OCI-LY1 (cell line): ENCODE measurements around the gene CGB7.

Source experiments
- H2AFZ ChIP-seq: fragments of 200-600 bp; sonication (generic), shearing (Covaris generic); 2 replicates; pipeline ENCODE4 v1.6.0; 2014; ENCODE audit warnings: antibody characterized with exemption, mild to moderate bottlenecking, low read length
- H3F3A ChIP-seq: fragments of 200-600 bp; sonication (generic), shearing (Covaris generic); 2 replicates; pipeline ENCODE4 v1.6.0; 2014; ENCODE audit warnings: mild to moderate bottlenecking, antibody characterized with exemption, low read length, moderate library complexity; ENCODE audit not compliant: insufficient read depth
- H3K27ac ChIP-seq: fragments of 200-600 bp; sonication (generic); 2 replicates; pipeline ENCODE4 v1.5.1; 2014; ENCODE audit warnings: low read length, mixed run types, mild to moderate bottlenecking, low read depth; ENCODE audit not compliant: poor library complexity, severe bottlenecking
- H3K27me3 ChIP-seq: fragments of 200-600 bp; sonication (generic); 2 replicates; pipeline ENCODE4 v1.6.0; 2014; ENCODE audit warnings: antibody characterized with exemption, mild to moderate bottlenecking, low read length, moderate library complexity; ENCODE audit not compliant: insufficient read depth
- H3K36me3 ChIP-seq: fragments of 200-600 bp; sonication (generic); 2 replicates; pipeline ENCODE4 v1.6.1; 2014; ENCODE audit warnings: mild to moderate bottlenecking, antibody characterized with exemption, low read length, moderate library complexity, mixed read lengths; ENCODE audit not compliant: insufficient read depth
- H3K4me1 ChIP-seq: fragments of 200-600 bp; sonication (generic); 2 replicates; pipeline ENCODE4 v1.5.1; 2014; ENCODE audit warnings: mild to moderate bottlenecking, low read length, moderate library complexity; ENCODE audit not compliant: insufficient read depth, severe bottlenecking
- H3K4me2 ChIP-seq: fragments of 200-600 bp; sonication (generic), shearing (Covaris generic); 2 replicates; pipeline ENCODE4 v1.6.1; 2014; ENCODE audit warnings: low read length
- H3K4me3 ChIP-seq: fragments of 200-600 bp; sonication (generic); 2 replicates; pipeline ENCODE4 v1.5.1; 2014; ENCODE audit warnings: low read length, low read depth, mild to moderate bottlenecking, mixed read lengths; ENCODE audit not compliant: poor library complexity, severe bottlenecking
- H3K79me2 ChIP-seq: fragments of 200-600 bp; shearing (Covaris generic); 2 replicates; pipeline ENCODE4 v1.6.1; 2016; ENCODE audit warnings: mixed run types, low read length, mixed read lengths; ENCODE audit not compliant: insufficient read depth
- H3K9ac ChIP-seq: fragments of 200-600 bp; sonication (generic), shearing (Covaris generic); 2 replicates; pipeline ENCODE4 v1.6.1; 2014; ENCODE audit warnings: mild to moderate bottlenecking, low read length, mixed read lengths
- H3K9me2 ChIP-seq: fragments of 200-600 bp; sonication (generic), shearing (Covaris generic); 2 replicates; pipeline ENCODE4 v1.6.1; 2014; ENCODE audit warnings: low read depth, mild to moderate bottlenecking, low read length, mixed read lengths
- H3K9me3 ChIP-seq: fragments of 200-600 bp; shearing (Covaris generic); 2 replicates; pipeline ENCODE4 v1.6.1; 2014; ENCODE audit warnings: low read length, mixed read lengths
- H4K20me1 ChIP-seq: fragments of 200-600 bp; sonication (generic), shearing (Covaris generic); 2 replicates; pipeline ENCODE4 v1.6.0; 2016; ENCODE audit warnings: mild to moderate bottlenecking, low read length; ENCODE audit not compliant: insufficient read depth
- CTCF ChIP-seq: fragments of 200-600 bp; sonication (generic), shearing (Covaris generic); IDR thresholded peaks from 2 replicates; pipeline ENCODE4 v1.5.1; 2017; ENCODE audit warnings: mild to moderate bottlenecking, antibody characterized with exemption, low read length, moderate library complexity, mixed read lengths
- EZH2 ChIP-seq: fragments of 200-600 bp; sonication (generic), shearing (Covaris generic); IDR thresholded peaks from 2 replicates; pipeline ENCODE4 v1.8.0; 2017; ENCODE audit warnings: borderline replicate concordance, mixed run types, mild to moderate bottlenecking, antibody characterized with exemption, low read length, moderate library complexity, mixed read lengths

Gene CGB7

GRCh38 chr19:49069026-49069425, 11.5 kb upstream of the CGB7 start:
- no peaks in the 10 kb centered on the region for H3K36me3 ChIP-seq
- no peak for TF ChIP-seq EZH2
- no peak for TF ChIP-seq CTCF
- H3K4me2 ChIP-seq = no peak overlapping the region
- H3K4me3 ChIP-seq = no peak overlapping the region
- no peaks in the 10 kb centered on the region for H3K9me3 ChIP-seq
- no peaks in the 10 kb centered on the region for H4K20me1 ChIP-seq
- no peaks in the 10 kb centered on the region for H3K4me1 ChIP-seq
- H3K9ac ChIP-seq = no peak overlapping the region
- H3K79me2 ChIP-seq = no peaks in the 10 kb centered on the region
- peaks cover 14% of the 10 kb centered on the region for H3K27me3 ChIP-seq
- H3K27ac ChIP-seq = no peak overlapping the region
- H3K9me2 ChIP-seq = no peaks in the 10 kb centered on the region
- no peaks in the 10 kb centered on the region for H3F3A ChIP-seq
- H2AFZ ChIP-seq = no peak overlapping the region

- Histone ChIP-seq H3K36me3 (no peaks in the 10 kb centered on the region), H3K27ac (no peak overlapping the region), H3K4me3 (no peak overlapping the region), H3K79me2 (no peaks in the 10 kb centered on the region), H4K20me1 (no peaks in the 10 kb centered on the region), H3K9ac (no peak overlapping the region), H3F3A (no peaks in the 10 kb centered on the region), H3K4me2 (no peak overlapping the region), H3K4me1 (no peaks in the 10 kb centered on the region), H2AFZ (no peak overlapping the region), H3K9me3 (no peaks in the 10 kb centered on the region), H3K9me2 (no peaks in the 10 kb centered on the region), H3K27me3 (peaks cover 14% of the 10 kb centered on the region)
- no peak for TF ChIP-seq CTCF
- TF ChIP-seq EZH2 = no peak
These were observed 10.0 kb upstream of the CGB7 start for GRCh38 chr19:49067554-49067953.

GRCh38 chr19:49065905-49066512, 8.5 kb upstream of the CGB7 start:
- Histone ChIP-seq H3F3A (no peaks in the 10 kb centered on the region), H3K36me3 (no peaks in the 10 kb centered on the region), H3K4me1 (no peaks in the 10 kb centered on the region), H3K4me3 (no peak overlapping the region), H3K27me3 (peaks cover 14% of the 10 kb centered on the region), H3K27ac (no peak overlapping the region), H3K9me2 (no peaks in the 10 kb centered on the region), H3K9me3 (no peaks in the 10 kb centered on the region), H3K79me2 (no peaks in the 10 kb centered on the region), H3K4me2 (no peak overlapping the region), H2AFZ (no peak overlapping the region), H3K9ac (no peak overlapping the region), H4K20me1 (no peaks in the 10 kb centered on the region)
- TF ChIP-seq CTCF (no peak), EZH2 (no peak)
